GM21619 (cell line): Measurements from ENCODE around the gene CRTAP.
"Not testable (repeated sequence)": the region's sequence is repeated elsewhere in the genome, so short reads cannot be mapped to it uniquely, and the experiment has no call there.

ENCODE experiments used
- ATAC-seq: cut with Tn5 transposase; IDR thresholded peaks from one replicate; pipeline ENCODE4 v1.9.1; 2021; ENCODE audit not compliant: unreplicated experiment

Gene CRTAP

GRCh38 chr3:33139006-33139623, 25.3 kb downstream of the CRTAP start:
- not testable (repeated sequence) for ATAC-seq

- no peak for ATAC-seq
These were observed 26.2 kb downstream of the CRTAP start for GRCh38 chr3:33139996-33140395.

GRCh38 chr3:33141006-33141405, 27.2 kb downstream of the CRTAP start:
- ATAC-seq = no peak

- no peak for ATAC-seq
These were observed 30.6 kb downstream of the CRTAP start for GRCh38 chr3:33144433-33144832.

- ATAC-seq = no peak
These were observed 31.5 kb downstream of the CRTAP start for GRCh38 chr3:33145221-33145900.

- ATAC-seq = no peak
These were observed 32.2 kb downstream of the CRTAP start for GRCh38 chr3:33145901-33146580.

GRCh38 chr3:33146791-33147445, 33.1 kb downstream of the CRTAP start:
- ATAC-seq = no peak

DNA sequence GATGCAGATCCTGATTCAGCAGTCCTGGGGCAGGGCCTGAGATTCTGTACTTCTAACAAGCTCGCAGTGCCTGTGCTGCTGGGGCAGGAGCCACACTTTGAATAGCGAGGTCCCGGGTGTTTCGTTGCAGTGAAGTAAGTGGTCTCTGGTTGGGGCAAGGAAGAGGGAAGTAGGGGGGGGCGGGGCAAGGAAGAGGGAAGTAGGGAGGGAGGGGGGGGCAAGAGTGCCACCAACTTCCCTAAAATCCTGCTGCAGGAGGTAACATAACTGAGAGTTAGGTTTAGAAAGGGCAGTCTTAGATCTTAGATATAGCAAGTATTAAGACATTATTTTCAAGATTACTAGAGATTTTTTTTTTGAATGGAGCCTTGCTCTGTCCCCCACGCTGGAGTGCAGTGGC, 35.5 kb downstream of the CRTAP start:
- no peak for ATAC-seq

- no peak for ATAC-seq
These were observed 38.8 kb downstream of the CRTAP start for GRCh38 chr3:33152363-33153360.

- ATAC-seq = no peak
These were observed 40.0 kb downstream of the CRTAP start for GRCh38 chr3:33153782-33154181.

- ATAC-seq = no peak
These were observed 41.5 kb downstream of the CRTAP start for GRCh38 chr3:33155301-33155700.

DNA sequence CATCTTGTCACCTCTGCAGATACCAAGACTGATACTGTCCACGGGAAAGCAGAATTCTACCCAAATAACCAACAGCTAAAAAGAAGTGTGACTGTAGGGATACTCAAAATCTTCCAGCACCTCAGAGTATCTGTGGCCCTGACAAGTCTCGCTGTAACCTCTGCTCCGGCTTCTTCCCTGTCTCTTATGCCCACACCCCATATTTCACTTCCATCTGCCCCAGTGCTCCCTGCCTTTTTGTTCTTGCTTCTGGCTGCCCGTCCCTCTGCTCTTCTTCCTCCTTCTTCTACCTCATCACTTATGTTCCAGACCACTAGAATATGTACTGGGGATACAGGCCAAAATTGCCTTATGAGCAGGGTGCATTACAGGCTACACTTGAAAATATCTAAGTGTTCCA, 45.4 kb downstream of the CRTAP start:
- ATAC-seq = no peak

DNA sequence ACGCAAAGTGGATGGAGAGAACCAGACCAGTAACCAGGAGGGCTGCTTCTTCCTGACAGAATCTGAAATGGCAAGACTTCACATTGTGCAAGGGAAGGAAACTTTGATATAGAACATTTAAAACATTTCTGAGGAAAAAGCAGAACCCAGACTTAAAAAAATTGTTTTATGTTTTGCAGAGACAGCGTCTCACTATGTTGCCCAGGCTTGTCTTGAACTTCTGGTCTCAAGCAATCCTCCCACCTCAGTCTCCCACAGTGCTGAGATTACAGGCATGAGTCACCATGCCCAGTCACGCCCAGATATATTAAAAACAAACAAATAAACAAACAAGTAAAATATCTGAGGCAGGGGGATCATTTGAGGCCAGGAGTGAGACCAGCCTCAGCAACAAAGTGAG, 46.2 kb downstream of the CRTAP start:
- ATAC-seq = no peak

DNA sequence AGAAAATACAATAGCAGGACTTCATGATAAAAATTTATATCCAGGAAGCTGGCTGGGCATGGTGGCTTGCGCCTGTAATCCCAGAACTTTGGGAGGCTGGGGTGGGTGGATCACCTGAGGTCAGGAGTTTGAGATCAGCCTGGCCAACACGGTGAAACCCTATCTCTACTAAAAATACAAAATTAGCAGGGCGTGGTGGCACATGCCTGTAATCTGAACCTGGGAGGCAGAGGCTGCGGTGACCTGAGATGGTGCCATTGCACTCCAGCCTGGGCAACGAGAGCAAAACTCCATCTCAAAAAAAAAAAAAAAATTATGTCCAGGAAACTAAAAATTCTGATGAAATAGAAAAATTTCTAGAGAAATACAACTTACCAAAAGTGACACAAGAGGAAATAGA, 48.8 kb downstream of the CRTAP start:
- ATAC-seq = not testable (repeated sequence)

GRCh38 chr3:33165372-33165771, 51.6 kb downstream of the CRTAP start:
- ATAC-seq = no peak

DNA sequence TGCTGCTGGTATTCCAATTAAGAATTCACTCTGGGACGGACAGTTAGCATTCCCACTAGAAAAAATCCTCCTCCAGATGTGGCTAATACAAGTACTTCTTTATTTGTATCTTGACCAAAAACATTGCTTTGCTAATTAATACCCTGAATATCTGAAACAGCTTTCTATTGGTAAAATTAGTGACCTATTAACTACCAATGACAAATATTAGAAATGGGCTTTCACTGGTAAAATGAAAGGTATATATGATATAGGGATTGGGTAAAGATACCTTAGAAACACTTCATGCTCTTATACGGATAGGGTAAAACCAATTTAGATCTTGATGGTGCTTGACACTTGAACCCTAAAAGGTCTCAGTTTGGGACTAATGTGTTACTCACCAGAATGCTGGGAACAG, 52.3 kb downstream of the CRTAP start:
- no peak for ATAC-seq

DNA sequence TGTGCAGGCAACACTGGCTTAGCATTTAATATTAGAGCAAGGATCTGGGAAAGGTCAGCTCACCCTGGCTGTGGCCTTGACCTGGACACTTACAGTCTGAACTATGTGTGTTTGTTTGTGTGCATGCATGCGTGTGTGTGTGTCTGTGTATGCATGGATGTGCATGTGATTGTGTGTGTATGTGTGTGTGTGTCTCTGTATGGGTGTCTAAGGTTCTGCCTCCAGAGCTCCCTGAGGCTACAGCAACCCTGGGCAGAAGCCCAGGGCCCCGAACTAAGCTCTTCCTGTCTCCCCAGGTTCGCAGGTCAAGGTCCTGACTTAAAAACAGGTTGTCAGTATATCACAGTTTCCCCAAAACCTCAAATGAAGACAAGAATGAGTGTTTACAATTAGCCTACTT, 53.5 kb downstream of the CRTAP start:
- no peak for ATAC-seq

GRCh38 chr3:33167716-33168336, 54.0 kb downstream of the CRTAP start:
- no peak for ATAC-seq

DNA sequence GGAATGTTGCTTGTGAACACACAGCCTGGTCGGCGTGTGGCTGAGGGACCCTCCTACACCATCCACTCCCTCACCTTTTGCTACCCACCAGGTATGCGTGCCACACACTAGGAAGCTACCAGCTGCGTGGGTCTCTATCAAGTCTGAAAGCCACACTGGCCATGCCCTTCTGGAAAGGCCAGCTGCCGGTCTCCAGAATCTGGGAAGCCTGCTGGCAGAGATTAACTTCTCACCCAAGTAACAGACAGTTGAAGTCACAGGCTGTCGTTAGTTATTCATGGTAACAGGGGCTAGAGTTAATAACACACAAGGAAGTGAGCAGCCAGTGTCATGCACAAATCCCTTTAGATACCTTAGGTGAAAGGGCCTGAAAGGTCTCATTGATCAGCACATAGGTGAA, 56.7 kb downstream of the CRTAP start:
- ATAC-seq = no peak

DNA sequence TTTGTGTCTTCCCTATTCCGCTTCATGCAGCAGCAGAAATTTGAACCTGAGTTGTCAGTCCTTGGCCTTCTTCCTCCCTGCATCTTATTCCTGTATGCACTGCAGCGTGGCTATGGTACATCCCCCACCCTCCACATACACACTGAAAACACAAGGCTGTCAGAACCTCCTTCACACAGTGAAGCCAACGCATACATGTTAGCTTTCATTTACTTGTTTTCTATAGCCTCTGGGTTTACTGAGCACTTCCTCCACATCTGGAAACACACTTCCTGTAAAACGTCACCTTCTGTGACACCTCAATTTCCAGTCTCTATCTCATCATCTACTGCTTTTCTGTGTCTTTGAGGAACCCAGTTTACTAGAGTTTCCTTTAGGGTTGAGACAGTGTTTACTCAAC, 57.8 kb downstream of the CRTAP start:
- ATAC-seq = no peak
